ENCODE data around the gene COL5A1.

DNA sequence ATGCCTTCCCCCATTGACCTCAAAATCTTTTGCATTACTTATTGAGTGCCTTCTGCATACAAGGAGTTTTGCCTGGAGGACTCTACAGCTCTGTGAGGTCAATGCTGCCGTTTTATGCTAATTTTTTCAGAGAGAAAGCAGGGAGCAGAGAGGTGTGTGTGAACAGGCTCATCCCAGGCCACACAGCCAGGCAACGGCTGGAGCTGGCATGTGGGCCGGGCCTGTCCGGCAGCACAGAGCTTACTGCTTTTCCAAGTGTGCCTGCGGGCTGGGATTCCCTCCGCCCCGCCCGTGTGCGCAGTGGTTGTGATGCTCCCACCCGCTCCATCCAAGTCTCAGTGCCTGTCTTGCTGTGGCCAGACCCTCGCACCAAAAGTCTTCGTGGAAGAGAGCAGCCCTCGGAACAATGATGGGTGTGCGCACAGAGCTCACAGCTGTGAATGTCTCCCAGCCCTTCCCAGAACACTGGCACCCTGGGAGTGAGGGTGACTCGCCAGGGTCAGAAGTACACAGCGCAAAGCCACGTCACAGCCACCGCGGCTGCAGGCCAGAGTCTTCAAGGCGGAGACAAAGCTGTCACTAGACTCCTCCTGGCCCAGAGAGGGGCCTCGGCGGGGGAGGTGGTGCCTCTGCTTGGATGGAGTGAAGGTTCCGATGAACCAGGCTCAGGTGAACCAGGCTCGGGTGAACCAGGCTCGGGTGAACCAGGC, 82.8 kb downstream of the COL5A1 start:
- TF ChIP-seq, protein P1, sequence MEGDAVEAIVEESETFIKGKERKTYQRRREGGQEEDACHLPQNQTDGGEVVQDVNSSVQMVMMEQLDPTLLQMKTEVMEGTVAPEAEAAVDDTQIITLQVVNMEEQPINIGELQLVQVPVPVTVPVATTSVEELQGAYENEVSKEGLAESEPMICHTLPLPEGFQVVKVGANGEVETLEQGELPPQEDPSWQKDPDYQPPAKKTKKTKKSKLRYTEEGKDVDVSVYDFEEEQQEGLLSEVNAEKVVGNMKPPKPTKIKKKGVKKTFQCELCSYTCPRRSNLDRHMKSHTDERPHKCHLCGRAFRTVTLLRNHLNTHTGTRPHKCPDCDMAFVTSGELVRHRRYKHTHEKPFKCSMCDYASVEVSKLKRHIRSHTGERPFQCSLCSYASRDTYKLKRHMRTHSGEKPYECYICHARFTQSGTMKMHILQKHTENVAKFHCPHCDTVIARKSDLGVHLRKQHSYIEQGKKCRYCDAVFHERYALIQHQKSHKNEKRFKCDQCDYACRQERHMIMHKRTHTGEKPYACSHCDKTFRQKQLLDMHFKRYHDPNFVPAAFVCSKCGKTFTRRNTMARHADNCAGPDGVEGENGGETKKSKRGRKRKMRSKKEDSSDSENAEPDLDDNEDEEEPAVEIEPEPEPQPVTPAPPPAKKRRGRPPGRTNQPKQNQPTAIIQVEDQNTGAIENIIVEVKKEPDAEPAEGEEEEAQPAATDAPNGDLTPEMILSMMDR (IDR thresholded peaks at IDR 0.05) = no peak
- TF ChIP-seq POLR2A (IDR thresholded peaks at IDR 0.05) = no peak
